Stimulated activated CD4-positive, alpha-beta T cell treated with anti-CD3 and anti-CD28 coated beads, Interleukin-4, amount 100 ng/mL, for 1 hour (primary cell): ENCODE measurements around the gene PROB1.
"Not testable (repeated sequence)": the region's sequence is repeated elsewhere in the genome, so short reads cannot be mapped to it uniquely, and the experiment has no call there.

Experiments used
- DNase-seq: peaks from one replicate; pipeline ENCODE4 v3.0.0-alpha.2; 2020

PROB1 gene

DNA sequence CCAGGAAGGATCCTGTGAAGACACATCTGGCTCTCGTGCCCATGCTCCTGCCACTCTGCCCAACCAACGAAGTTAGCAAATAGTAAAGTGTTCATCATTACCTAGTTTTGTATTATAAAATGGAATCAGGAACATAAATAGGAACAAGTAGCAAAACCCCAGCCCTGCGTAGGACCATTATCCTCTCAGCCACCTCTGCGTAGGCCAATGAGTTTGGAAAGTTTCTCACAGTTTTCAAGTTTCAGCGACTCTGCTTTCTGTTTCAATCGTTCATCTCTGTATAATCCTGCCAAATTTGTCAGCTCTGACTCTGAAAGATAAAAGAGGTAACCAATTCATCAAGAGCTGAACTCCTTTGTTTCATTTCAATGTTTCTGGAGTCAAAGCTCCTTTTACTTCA is 19.1 kb upstream of the PROB1 start:
- no peak for DNase-seq

- DNase-seq, result no peak
Observed at GRCh38 chr5:139413153-139413552, 18.2 kb upstream of the PROB1 start.

GRCh38 chr5:139410993-139411828 is 16.3 kb upstream of the PROB1 start:
- no peak for DNase-seq

- no peak for DNase-seq
Observed at GRCh38 chr5:139410121-139410992, 15.5 kb upstream of the PROB1 start.

GRCh38 chr5:139409116-139409515 is 14.2 kb upstream of the PROB1 start:
- not testable (repeated sequence) for DNase-seq

DNA sequence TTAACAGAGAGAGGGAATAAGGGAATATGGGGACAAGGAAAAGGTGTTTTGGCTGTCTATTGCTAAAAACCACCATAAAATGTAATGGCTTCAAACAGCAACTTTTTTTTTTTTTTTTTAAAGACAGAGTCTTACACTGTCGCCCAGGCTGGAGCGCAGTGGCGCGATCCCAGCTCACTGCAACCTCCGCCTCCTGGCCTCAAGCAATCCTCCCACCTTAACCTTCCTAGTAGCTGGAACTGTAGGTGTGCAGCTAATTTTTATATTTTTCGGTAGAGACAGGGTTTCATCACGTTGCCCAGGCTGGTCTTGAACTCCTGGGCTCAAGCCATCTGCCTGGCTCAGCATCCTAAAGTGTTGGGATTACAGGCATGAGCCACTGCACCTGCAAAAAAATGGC is 13.3 kb upstream of the PROB1 start:
- no peak for DNase-seq

GRCh38 chr5:139407517-139407916 is 12.6 kb upstream of the PROB1 start:
- DNase-seq, result no peak

DNA sequence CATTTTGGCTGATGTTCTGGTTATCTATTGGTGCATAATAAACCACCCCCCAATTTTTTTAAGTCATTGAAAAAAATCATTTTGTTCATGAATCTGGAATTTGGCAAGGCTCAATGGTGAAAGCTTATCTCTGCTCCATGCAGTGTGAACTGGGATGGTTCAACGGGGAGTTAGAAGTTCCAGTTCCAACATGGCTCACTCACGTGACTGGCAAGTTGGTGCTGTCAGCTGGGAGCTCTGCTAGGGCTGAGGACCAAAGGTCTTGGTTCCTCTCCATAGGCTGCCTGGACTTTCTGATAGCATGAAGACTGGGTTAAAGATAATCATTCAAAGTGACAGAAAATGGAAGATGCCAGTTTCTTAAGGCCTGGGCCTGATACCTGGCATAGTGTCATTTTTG is 12.1 kb upstream of the PROB1 start:
- no peak for DNase-seq

- no peak for DNase-seq
Observed at GRCh38 chr5:139404484-139404840, 9.6 kb upstream of the PROB1 start.

DNA sequence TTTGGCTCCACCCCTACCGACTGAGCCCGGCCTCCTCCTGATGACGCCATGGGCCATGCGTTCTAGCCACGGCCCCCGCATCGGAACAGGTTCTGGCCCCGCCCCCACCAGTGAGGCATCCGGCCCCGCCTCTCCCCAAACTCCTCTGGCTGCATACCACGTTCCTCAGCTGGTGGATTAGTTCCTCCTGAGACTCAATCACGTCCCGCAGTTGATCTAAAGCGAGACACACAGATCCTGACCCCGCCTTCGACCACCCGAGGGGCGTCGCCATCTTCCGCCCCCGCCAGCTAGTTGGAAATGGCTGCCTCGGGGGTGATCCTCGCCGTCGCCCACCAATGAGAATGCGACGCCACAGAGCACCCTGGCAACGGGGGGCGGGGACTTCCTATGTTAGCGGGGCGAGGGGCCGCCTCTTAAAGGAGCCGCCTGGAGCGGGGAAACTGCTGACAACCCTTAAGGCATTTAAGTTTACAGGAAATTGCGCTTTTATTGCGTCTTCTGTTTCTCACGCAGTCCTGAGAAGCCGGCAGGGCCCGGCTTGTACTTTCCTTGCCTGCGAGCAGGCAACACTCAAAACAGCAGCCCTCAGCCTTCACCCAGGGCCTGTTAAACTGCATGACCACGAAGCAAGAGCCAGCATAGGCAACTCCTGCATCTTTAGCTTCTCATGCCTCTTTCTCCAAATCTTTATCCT is 9.0 kb upstream of the PROB1 start, which contains the start of gene SPATA24:
SPATA24 (minus strand) TSS at position 303 of the 697 bp plus-strand sequence; CDS start at position 274, 29 bp downstream.
- DNase-seq, result peak; percentile 98

DNA sequence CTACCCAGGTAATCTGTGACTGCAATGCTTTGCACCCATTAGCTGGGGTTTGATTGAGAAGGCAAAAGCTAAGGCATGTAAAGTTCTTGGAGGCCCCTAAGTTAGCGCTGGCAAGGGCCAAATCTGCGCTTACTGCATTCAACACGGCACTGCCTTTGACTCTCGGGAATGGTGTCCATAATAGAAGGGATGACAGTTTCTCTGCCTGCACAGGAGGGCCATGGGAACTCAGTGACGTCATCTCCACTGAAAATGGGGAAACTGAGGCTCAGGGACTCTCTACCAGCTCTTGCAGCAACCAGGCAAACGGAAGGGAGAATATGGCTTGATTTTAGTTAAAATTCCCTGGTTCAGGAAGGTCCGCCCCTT is 8.5 kb upstream of the PROB1 start:
- DNase-seq, result no peak

DNA sequence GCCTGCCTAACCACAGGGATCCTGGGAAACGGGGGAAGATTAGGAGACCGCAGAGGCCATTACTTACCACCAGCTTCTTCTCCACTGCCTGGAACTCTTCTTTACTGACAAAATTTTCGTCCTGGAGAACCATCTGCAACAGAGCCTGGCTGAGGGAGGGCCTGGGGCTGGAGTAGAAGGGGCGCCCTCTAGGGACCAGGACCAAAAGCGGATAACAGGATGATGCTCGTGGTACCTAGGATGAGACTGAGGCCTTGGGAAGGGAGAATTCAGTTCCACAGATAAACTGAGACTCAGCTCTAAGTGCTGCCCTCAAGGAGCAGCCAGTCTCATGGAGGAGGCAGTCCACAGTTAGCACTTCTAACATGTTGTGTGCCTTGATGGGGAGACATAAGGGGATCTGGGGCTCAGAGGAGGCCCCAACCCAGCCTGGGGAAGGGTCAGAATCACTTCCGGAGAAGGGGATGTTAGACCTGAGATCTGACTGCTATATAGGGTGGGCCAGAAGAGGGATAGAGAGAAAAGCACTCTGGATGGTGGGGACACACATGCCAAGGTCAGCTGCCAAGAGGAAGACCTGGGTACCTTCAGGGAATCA is 7.8 kb upstream of the PROB1 start:
- DNase-seq, result no peak

- no peak for DNase-seq
Observed at GRCh38 chr5:139401546-139401945, 6.6 kb upstream of the PROB1 start.

DNA sequence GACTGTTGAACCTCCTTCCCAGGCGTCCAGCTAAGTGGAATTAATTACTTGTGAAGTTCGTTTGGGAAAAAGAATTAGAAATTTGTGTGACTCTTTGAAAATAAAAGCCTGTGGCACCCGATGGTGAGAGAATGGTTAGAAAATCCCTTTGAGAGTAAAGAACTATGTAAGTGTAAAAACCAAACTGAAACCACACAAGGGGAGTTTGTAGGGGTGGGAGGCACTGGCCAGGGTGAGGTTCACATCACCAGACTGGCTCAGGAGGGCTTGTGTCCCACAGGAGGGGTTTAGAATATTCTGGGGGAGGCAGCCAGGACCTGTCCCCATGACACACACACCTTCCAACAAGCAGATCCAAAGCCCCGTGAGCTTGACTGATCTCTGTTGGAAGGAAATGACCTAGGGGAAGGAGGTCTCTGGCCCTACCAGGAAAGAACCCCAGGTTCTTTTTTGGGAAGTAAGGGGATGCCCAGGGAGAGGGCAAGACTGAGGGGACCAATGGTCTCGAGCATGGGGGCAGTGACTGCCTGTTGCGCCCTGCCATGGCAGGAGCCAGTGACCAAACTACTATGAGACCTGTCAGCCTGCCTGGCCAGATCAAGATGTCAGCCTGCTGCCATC is 4.7 kb upstream of the PROB1 start:
- DNase-seq, result no peak

- DNase-seq, result no peak
Observed at GRCh38 chr5:139397921-139398320, 3.0 kb upstream of the PROB1 start.

- DNase-seq, result no peak
Observed at GRCh38 chr5:139396691-139397090, 1.8 kb upstream of the PROB1 start.

DNA sequence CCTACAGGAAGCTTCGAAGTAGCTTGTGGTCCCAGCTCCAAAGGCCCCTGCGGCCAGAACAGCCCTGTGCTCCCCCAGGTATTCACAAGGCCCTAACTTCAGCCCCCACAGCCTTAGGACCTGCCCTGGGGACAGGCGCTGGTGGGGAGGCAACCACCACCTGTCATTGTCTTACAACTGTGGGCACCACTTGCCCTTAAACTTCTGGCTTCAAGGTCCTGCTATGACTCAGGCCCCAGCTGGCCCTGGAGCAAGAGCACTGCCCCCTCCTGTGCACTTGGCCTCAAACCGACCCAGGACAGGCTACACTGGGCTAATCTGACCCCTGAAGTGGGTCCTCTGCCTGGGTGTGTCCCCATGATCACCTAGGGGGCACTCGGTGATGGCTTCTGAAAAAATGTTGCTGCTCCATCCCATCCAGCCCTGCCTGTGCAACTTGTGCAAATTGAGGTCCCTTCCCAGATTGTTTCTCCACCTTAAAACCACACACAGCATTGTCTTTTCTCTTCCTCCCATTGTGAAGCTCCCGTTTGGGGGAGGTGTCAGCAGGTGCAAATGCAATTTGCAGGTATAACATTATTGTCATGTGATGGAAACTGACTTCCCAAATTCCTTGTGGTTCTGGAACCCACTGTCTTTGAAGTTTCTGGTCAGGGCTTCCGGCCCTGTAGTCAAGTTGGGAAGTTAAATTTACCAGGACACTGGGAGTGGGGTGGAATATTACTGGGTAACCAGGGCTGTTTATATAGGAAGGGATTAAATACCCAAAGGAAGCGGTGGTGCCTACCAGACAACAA is 1.1 kb upstream of the PROB1 start:
- no peak for DNase-seq

- no peak for DNase-seq
Observed at GRCh38 chr5:139394123-139394653, 716 bp downstream of the PROB1 start.

DNA sequence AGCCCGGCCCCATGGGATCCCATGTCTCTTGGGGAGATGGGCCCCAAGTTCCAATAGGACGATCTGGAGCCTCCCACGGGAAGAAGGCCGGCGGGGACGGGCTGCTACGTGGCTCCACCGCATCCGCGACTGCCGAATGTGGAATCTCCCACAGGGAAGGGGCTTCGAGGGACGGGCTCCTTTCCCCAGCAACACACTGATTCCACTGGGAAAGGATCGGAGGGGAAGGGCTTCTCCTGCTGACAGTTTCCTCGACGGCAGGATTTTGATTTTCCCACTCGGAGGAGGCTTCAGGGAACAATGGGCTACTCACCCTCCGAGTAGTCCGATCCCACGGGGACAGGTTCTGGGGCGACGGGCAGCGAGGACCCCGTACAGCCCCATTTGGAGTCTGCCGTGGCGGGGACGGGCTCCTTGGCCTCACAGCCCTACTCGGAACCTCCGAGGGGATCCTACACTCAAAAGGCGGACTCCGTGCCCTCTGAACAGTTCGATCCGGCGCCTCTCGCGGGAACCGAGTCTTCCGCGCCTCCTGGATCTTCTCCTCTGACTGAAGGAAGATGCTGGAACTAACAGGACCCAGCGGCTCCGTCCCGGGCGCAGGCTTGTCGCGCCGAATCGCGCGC is 1.3 kb downstream of the PROB1 start:
- no peak for DNase-seq

GRCh38 chr5:139392678-139393496 is 2.0 kb downstream of the PROB1 start:
- peak; percentile 75 for DNase-seq
